Neural progenitor cell (in vitro differentiated cells): ENCODE results near the gene PSMD2. TPM values are rescaled to one million over a fixed set of nuclear protein-coding genes. Genes with fewer than 3 reads are reported as not detected.

Experiments used
- DNase-seq: peaks from one replicate; pipeline ENCODE4 v3.0.0-alpha.2; 2016; ENCODE audit warnings: low spot score
- H2AFZ ChIP-seq: fragments of 200-600 bp; sonication (generic); replicated peaks from 2 replicates; pipeline ENCODE4 v1.6.1; 2016; ENCODE audit warnings: antibody characterized with exemption
- H3F3A ChIP-seq: fragments of 200-600 bp; sonication (generic); 2 replicates; pipeline ENCODE4 v1.6.1; 2016; ENCODE audit warnings: antibody characterized with exemption, low read depth
- H3K27ac ChIP-seq: fragments of 200-600 bp; sonication (generic); 2 replicates; pipeline ENCODE4 v1.5.1; 2016; ENCODE audit warnings: mild to moderate bottlenecking
- H3K27me3 ChIP-seq: fragments of 200-600 bp; sonication (generic); 2 replicates; pipeline ENCODE4 v1.6.1; 2016; ENCODE audit warnings: mild to moderate bottlenecking, moderate library complexity
- H3K36me3 ChIP-seq: fragments of 200-600 bp; sonication (generic); 2 replicates; pipeline ENCODE4 v1.5.1; 2016
- H3K4me1 ChIP-seq: fragments of 200-600 bp; sonication (generic); 2 replicates; pipeline ENCODE4 v1.6.1; 2016; ENCODE audit warnings: mixed run types
- H3K4me2 ChIP-seq: fragments of 200-600 bp; sonication (generic); 2 replicates; pipeline ENCODE4 v1.6.1; 2016
- H3K4me3 ChIP-seq: fragments of 200-600 bp; sonication (generic); 2 replicates; pipeline ENCODE4 v1.5.1; 2016
- H3K79me2 ChIP-seq: fragments of 200-600 bp; sonication (generic); 2 replicates; pipeline ENCODE4 v1.6.1; 2016; ENCODE audit warnings: low read depth
- H3K9ac ChIP-seq: fragments of 200-600 bp; sonication (generic); 2 replicates; pipeline ENCODE4 v1.6.1; 2016
- H3K9me3 ChIP-seq: fragments of 200-600 bp; sonication (generic); 2 replicates; pipeline ENCODE4 v1.5.1; 2016; ENCODE audit warnings: low read depth
- H4K20me1 ChIP-seq: fragments of 200-600 bp; sonication (generic); 2 replicates; pipeline ENCODE4 v1.6.1; 2016; ENCODE audit warnings: low read depth
- H3K27ac Mint-ChIP-seq: 3 replicates; pipeline ENCODE4 v1.8.0; 2021; ENCODE audit warnings: mixed read lengths
- H3K27me3 Mint-ChIP-seq: 2 replicates; pipeline ENCODE4 v1.8.0; 2022; ENCODE audit warnings: low read depth, mild to moderate bottlenecking, inconsistent platforms, moderate library complexity, mixed read lengths; ENCODE audit not compliant: insufficient read depth
- H3K36me3 Mint-ChIP-seq: 3 replicates; pipeline ENCODE4 v1.8.0; 2021; ENCODE audit warnings: mixed read lengths
- H3K4me1 Mint-ChIP-seq: 3 replicates; pipeline ENCODE4 v1.8.0; 2021; ENCODE audit warnings: mixed read lengths
- H3K4me3 Mint-ChIP-seq: 3 replicates; pipeline ENCODE4 v1.8.0; 2021; ENCODE audit warnings: mild to moderate bottlenecking, moderate library complexity, mixed read lengths
- H3K9me3 Mint-ChIP-seq: 3 replicates; pipeline ENCODE4 v1.8.0; 2020; ENCODE audit warnings: mixed read lengths
- EZH2 ChIP-seq: fragments of 200-600 bp; sonication (generic); IDR thresholded peaks from 2 replicates; pipeline ENCODE4 v1.6.1; 2017; ENCODE audit warnings: antibody characterized with exemption, mild to moderate bottlenecking, moderate library complexity
- EZH2phosphoT487 ChIP-seq: fragments of 200-600 bp; sonication (generic); IDR thresholded peaks from 2 replicates; pipeline ENCODE4 v1.6.1; 2017; ENCODE audit warnings: antibody characterized with exemption
- total RNA-seq: library from RNA; depleted of rRNA; stranded (reverse); fragments of >200 nt; gene quantifications from 2 replicates; pipeline ENCODE4 v1.2.3, GENCODE V29; 2015; ENCODE audit warnings: low replicate concordance
- TF ChIP-seq, protein P1 (sequence below): fragments of 200-600 bp; sonication (generic); IDR thresholded peaks from 2 replicates; pipeline ENCODE4 v1.5.1; 2017; ENCODE audit warnings: antibody characterized with exemption, mild to moderate bottlenecking

The PSMD2 gene
- total RNA-seq, 1 donor from 2014 or later: 234 TPM

DNA sequence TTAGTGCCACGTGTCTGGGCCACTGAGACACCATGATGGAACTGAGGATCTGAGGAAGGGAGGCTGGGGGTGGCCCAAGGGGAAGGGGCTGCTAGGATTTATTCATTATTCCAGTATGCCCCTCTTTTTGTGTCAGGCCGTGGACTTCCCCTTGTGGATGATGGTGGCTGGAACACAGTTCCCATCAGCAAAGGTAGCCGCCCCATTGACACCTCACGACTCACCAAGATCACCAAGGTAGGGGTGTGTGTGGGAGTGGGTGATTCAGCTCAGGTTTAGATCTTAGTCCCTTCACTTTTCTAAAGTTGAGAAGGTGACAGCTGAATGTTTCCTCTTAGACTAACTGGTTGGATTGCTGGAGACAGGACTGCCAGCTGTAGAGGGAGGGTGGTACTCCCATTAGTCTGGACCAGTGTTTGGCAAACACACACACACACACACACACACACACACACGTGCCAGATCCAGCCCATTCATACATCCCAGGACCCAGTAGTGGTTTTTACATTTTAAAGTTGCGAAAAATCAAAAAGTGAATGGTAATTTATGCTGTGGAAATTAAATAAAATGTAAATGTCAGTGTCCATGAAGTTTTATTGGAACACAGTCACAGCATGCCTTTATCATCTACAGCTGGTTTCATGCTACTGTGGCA is 26.8 kb downstream of the PSMD2 start:
- Histone ChIP-seq H4K20me1 (peaks cover 25% of the 10 kb centered on the region), H3K4me3 (no peak overlapping the region), H3F3A (no peaks in the 10 kb centered on the region), H3K4me1 (no peaks in the 10 kb centered on the region), H3K27me3 (no peaks in the 10 kb centered on the region), H3K9ac (no peak overlapping the region), H3K4me2 (no peak overlapping the region), H3K27ac (no peak overlapping the region), H3K36me3 (no peaks in the 10 kb centered on the region), H2AFZ (no peak overlapping the region), H3K79me2 (peaks cover 2% of the 10 kb centered on the region), H3K9me3 (no peaks in the 10 kb centered on the region)
- Mint-ChIP-seq H3K27me3 (peaks cover 2% of the 10 kb centered on the region), H3K4me3 (no peak overlapping the region), H3K36me3 (peaks cover 65% of the 10 kb centered on the region), H3K9me3 (no peaks in the 10 kb centered on the region), H3K4me1 (no peaks in the 10 kb centered on the region), H3K27ac (no peak overlapping the region)
- TF ChIP-seq, protein P1, sequence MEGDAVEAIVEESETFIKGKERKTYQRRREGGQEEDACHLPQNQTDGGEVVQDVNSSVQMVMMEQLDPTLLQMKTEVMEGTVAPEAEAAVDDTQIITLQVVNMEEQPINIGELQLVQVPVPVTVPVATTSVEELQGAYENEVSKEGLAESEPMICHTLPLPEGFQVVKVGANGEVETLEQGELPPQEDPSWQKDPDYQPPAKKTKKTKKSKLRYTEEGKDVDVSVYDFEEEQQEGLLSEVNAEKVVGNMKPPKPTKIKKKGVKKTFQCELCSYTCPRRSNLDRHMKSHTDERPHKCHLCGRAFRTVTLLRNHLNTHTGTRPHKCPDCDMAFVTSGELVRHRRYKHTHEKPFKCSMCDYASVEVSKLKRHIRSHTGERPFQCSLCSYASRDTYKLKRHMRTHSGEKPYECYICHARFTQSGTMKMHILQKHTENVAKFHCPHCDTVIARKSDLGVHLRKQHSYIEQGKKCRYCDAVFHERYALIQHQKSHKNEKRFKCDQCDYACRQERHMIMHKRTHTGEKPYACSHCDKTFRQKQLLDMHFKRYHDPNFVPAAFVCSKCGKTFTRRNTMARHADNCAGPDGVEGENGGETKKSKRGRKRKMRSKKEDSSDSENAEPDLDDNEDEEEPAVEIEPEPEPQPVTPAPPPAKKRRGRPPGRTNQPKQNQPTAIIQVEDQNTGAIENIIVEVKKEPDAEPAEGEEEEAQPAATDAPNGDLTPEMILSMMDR: no peak
- TF ChIP-seq EZH2phosphoT487 (no peak), EZH2 (no peak)
- DNase-seq: no peak

DNA sequence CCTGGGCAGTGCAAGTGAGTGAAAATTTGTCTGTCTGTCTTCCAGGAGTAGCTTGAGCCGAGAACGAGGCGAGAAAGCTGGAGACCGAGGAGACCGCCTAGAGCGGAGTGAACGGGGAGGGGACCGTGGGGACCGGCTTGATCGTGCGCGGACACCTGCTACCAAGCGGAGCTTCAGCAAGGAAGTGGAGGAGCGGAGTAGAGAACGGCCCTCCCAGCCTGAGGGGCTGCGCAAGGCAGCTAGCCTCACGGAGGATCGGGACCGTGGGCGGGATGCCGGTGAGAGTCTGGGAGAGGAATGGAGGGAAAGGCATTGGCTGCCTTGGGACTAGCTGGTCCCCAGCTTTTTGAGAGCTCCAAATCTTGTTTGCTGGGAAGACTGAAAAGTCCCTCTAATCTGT is 28.1 kb downstream of the PSMD2 start:
- peaks cover 7% of the 10 kb centered on the region for H3F3A ChIP-seq
- no peaks in the 10 kb centered on the region for H3K79me2 ChIP-seq
- no peak overlapping the region for H3K9ac ChIP-seq
- H3K36me3 ChIP-seq: no peaks in the 10 kb centered on the region
- H3K27me3 Mint-ChIP-seq: peaks cover 2% of the 10 kb centered on the region
- H4K20me1 ChIP-seq: peaks cover 22% of the 10 kb centered on the region
- H3K9me3 ChIP-seq: no peaks in the 10 kb centered on the region
- no peak overlapping the region for H2AFZ ChIP-seq
- no peaks in the 10 kb centered on the region for H3K4me1 Mint-ChIP-seq
- TF ChIP-seq, protein P1: no peak
- no peak for TF ChIP-seq EZH2
- TF ChIP-seq EZH2phosphoT487: no peak
- H3K9me3 Mint-ChIP-seq: no peaks in the 10 kb centered on the region
- no peaks in the 10 kb centered on the region for H3K4me1 ChIP-seq
- H3K27ac ChIP-seq: no peak overlapping the region
- no peaks in the 10 kb centered on the region for H3K27me3 ChIP-seq
- no peak overlapping the region for H3K4me3 Mint-ChIP-seq
- no peak overlapping the region for H3K4me2 ChIP-seq
- no peak overlapping the region for H3K27ac Mint-ChIP-seq
- H3K4me3 ChIP-seq: no peak overlapping the region
- no peak for DNase-seq
- peaks cover 61% of the 10 kb centered on the region for H3K36me3 Mint-ChIP-seq

DNA sequence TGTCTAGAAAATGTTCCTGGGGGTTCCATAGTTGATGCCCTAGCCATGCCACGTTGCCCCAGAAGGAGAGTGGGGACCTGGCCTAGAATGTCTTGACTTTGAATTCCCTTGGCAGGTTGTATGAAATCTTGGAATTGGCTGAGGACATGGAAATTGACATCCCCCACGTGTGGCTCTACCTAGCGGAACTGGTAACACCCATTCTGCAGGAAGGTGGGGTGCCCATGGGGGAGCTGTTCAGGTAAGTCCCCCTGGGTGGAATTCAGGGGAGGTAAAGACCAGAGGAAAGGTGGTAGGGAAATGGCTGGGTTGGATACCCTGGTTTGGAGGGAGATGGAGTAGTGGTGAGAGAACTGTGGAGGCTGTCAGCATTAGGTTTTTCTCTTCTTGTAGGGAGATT is 29.5 kb downstream of the PSMD2 start:
- no peak for DNase-seq
- Histone ChIP-seq H3K27ac (no peak overlapping the region), H3K4me3 (no peak overlapping the region), H3K4me1 (no peaks in the 10 kb centered on the region), H3K9me3 (no peaks in the 10 kb centered on the region), H3K27me3 (no peaks in the 10 kb centered on the region), H3K4me2 (no peak overlapping the region), H3K36me3 (no peaks in the 10 kb centered on the region), H3K79me2 (no peaks in the 10 kb centered on the region), H3F3A (peaks cover 11% of the 10 kb centered on the region), H2AFZ (no peak overlapping the region), H3K9ac (no peak overlapping the region), H4K20me1 (peaks cover 24% of the 10 kb centered on the region)
- Mint-ChIP-seq H3K9me3 (no peaks in the 10 kb centered on the region), H3K27ac (no peak overlapping the region), H3K27me3 (peaks cover 2% of the 10 kb centered on the region), H3K4me3 (no peak overlapping the region), H3K36me3 (peaks cover 59% of the 10 kb centered on the region), H3K4me1 (no peaks in the 10 kb centered on the region)
- TF ChIP-seq EZH2phosphoT487: no peak
- TF ChIP-seq EZH2: no peak
- TF ChIP-seq, protein P1: no peak
